Stimulated activated naive B cell treated with anti-CD40 and anti-IgM and Interleukin-4, amounts not matched to agents 10 μg/mL and 1 μg/mL and 100 μg/mL, for 72 hours (primary cell): ENCODE results near the gene ARHGAP30.

ENCODE experiments used
- ATAC-seq, 2 donors: fragments of 150-1000 bp; cut with Tn5 transposase; replicated peaks; 2 replicates each; pipeline ENCODE4 v1.10.0; 2021; ENCODE audit warnings: moderate library complexity in 1 of 2
- DNase-seq: peaks from one replicate; pipeline ENCODE4 v3.0.0; 2021
- H3K27ac Mint-ChIP-seq: one replicate; pipeline ENCODE4 v1.8.0; 2022; ENCODE audit warnings: mild to moderate bottlenecking, mixed read lengths
- H3K27me3 Mint-ChIP-seq, 2 donors: one replicate each; pipeline ENCODE4 v1.8.0; 2022; ENCODE audit warnings: mixed read lengths in 2 of 2
- H3K36me3 Mint-ChIP-seq, 2 donors: one replicate each; pipeline ENCODE4 v1.8.0; 2022; ENCODE audit warnings: mixed read lengths in 2 of 2, mild to moderate bottlenecking in 1 of 2
- H3K4me1 Mint-ChIP-seq, 2 donors: one replicate each; pipeline ENCODE4 v1.8.0; 2022; ENCODE audit warnings: mixed read lengths in 2 of 2, mild to moderate bottlenecking in 1 of 2
- H3K4me3 Mint-ChIP-seq, 2 donors: one replicate each; pipeline ENCODE4 v1.8.0; 2022; ENCODE audit warnings: mild to moderate bottlenecking in 2 of 2, mixed read lengths in 2 of 2, moderate library complexity in 1 of 2
- H3K9me3 Mint-ChIP-seq, 2 donors: one replicate each; pipeline ENCODE4 v1.8.0; 2022; ENCODE audit warnings: mixed read lengths in 2 of 2, mild to moderate bottlenecking in 1 of 2

Gene ARHGAP30

DNA sequence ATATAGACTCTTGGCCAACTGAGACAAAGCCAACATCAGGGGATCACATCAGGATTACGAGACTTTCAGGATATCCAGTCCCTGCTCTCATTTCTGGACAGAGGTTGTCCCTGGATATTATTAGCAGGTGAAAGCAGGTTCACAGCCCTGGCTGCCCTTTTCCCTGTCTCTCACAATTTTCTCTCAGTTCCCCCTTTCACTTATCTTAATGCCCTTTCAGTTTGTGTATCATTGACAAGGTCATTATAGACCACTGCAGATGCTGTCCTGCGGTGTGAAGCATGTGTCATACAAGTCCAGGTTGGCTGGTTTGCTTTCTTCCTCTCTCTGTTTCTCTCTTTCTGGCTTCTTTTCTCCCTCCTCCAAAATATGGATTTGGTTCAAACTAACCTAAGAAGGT is 26.3 kb upstream of the ARHGAP30 start:
- Mint-ChIP-seq H3K9me3 (no peaks in the 10 kb centered on the region), H3K27me3 (no peaks in the 10 kb centered on the region), H3K4me3 (peak overlapping the region; percentile 36 to 63), H3K4me1 (peaks cover 52 to 68% of the 10 kb centered on the region in 2 donors), H3K36me3 (peaks cover 4 to 17% of the 10 kb centered on the region in 2 donors), H3K27ac (peak overlapping the region; percentile 89)
- ATAC-seq (peak; percentile 76 to 79), DNase-seq (peak; percentile 40)

- Mint-ChIP-seq H3K27me3 (no peaks in the 10 kb centered on the region), H3K9me3 (no peaks in the 10 kb centered on the region), H3K36me3 (peaks cover 4 to 17% of the 10 kb centered on the region in 2 donors), H3K27ac (no peak overlapping the region), H3K4me1 (peaks cover 50 to 62% of the 10 kb centered on the region in 2 donors), H3K4me3 (no peak overlapping the region)
- DNase-seq (no peak), ATAC-seq (no peak)
Measured at GRCh38 chr1:161095230-161095629, 25.5 kb upstream of the ARHGAP30 start.

DNA sequence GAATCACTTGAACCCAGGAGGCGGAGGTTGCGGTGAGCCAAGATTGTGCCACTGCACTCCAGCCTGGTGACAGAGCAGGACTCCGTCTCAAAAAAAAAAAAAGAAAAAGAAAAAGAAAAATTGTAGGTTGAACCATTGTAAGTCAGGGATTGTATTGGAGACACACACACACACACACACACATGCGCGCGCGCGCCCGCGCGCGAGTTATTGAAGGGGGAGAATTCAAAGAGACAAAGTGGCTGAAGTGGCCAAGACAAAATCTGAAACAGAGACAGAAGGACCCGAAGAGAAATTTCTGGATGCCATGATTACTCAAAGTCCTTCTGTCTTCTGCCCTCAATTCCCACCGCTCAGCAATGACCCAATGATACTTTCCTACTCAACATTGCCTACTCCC is 24.8 kb upstream of the ARHGAP30 start:
- ATAC-seq (no peak), DNase-seq (no peak)
- H3K4me1 Mint-ChIP-seq = peaks cover 47 to 58% of the 10 kb centered on the region in 2 donors
- no peaks in the 10 kb centered on the region for H3K27me3 Mint-ChIP-seq
- H3K36me3 Mint-ChIP-seq = peaks cover 4 to 10% of the 10 kb centered on the region in 2 donors
- H3K27ac Mint-ChIP-seq = no peak overlapping the region
- H3K4me3 Mint-ChIP-seq = no peak overlapping the region
- no peaks in the 10 kb centered on the region for H3K9me3 Mint-ChIP-seq

DNA sequence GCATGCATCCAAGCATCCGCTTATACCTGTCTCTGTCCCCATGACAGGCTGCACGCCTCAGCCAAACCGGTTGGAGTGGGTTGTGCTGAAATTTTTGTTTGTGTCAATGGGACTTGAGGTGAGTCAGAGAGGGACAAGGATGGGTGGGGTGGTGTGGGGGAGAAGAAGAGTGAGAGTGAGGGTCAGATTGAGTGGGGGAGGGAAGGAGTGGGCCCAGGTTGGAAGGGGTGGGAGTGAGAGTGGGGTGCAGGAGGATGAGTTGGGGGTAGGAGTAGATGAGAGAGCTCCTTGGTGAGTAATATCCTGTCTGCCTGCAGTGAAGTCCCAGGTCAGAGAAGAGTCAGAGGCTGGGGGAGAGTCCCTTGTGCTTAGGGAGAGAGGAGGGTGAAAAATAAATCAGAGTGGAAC is 22.9 kb upstream of the ARHGAP30 start:
- Mint-ChIP-seq H3K27me3 (peaks cover 0 to 2% of the 10 kb centered on the region in 2 donors), H3K4me3 (no peak overlapping the region), H3K36me3 (peaks cover 0 to 2% of the 10 kb centered on the region in 2 donors), H3K4me1 (peaks cover 36 to 42% of the 10 kb centered on the region in 2 donors), H3K9me3 (no peaks in the 10 kb centered on the region), H3K27ac (no peak overlapping the region)
- ATAC-seq = peak in 1 of 2 donors; percentile 44
- DNase-seq = no peak

DNA sequence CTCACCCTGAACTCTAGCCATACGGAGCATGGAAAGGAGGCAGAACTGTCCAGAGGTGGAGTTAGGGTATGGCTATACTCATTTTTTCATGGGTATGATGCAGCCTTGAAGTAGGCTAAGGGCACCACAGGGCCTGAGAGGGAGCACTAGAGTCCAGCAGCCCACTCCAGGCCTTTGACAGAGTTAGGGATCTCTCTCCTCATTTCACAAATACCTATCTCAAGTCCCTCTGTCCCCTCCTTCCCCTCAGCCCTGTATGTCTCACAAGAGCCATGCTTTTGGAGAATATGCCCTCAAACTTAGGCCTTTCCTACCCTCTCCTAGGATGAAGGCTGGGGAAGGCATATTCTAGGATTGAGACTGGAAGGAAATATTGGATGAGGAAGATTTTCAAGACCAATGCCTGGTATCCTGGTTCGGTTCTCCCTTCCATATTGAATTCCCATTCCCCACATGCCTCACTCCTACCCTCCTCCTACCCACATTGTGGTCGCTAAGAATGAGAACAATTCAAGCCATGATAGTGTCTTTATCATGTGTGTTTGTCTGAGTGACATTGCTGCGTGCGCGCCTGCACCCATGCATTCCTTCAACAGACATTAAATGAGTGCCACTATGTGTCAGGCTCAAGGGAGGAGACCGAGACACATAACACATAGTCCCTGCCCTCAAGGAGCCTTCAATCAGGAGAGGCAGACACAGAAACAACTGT is 22.3 kb upstream of the ARHGAP30 start:
- no peak overlapping the region for H3K27ac Mint-ChIP-seq
- DNase-seq (no peak), ATAC-seq (no peak)
- H3K27me3 Mint-ChIP-seq = peaks cover 0 to 6% of the 10 kb centered on the region in 2 donors
- H3K4me1 Mint-ChIP-seq = peaks cover 29 to 36% of the 10 kb centered on the region in 2 donors
- H3K9me3 Mint-ChIP-seq = no peaks in the 10 kb centered on the region
- H3K4me3 Mint-ChIP-seq = no peak overlapping the region
- H3K36me3 Mint-ChIP-seq = no peaks in the 10 kb centered on the region

DNA sequence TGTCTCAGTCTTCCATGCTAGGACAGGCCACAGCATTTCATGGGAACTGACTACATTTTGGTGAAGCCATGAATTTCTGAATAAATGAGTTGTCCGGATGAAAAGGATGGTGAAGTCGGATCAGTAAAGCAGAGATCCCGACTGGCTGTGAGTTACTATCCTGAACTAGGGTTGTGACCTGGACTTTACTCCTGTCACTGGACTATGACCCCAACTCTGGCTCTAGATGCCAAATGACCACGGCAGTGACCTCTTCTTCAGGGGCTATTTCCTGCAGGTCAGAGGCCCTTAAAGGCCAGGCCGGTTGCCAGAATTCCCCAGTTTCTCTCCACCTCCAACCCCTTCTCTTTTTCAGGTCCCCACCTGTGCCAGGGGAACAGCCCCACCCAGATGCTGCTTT is 21.4 kb upstream of the ARHGAP30 start:
- DNase-seq = no peak
- Mint-ChIP-seq H3K9me3 (no peaks in the 10 kb centered on the region), H3K36me3 (no peaks in the 10 kb centered on the region), H3K4me1 (peaks cover 22 to 27% of the 10 kb centered on the region in 2 donors), H3K27me3 (peaks cover 0 to 8% of the 10 kb centered on the region in 2 donors), H3K4me3 (no peak overlapping the region), H3K27ac (no peak overlapping the region)
- no peak for ATAC-seq

- H3K4me1 Mint-ChIP-seq = peaks cover 18 to 22% of the 10 kb centered on the region in 2 donors
- no peak for ATAC-seq
- no peak overlapping the region for H3K27ac Mint-ChIP-seq
- H3K4me3 Mint-ChIP-seq = no peak overlapping the region
- no peak for DNase-seq
- H3K36me3 Mint-ChIP-seq = no peaks in the 10 kb centered on the region
- peaks cover 0 to 13% of the 10 kb centered on the region in 2 donors for H3K27me3 Mint-ChIP-seq
- H3K9me3 Mint-ChIP-seq = no peaks in the 10 kb centered on the region
Measured at GRCh38 chr1:161090617-161091016, 20.9 kb upstream of the ARHGAP30 start.

GRCh38 chr1:161089938-161090337 is 20.2 kb upstream of the ARHGAP30 start:
- DNase-seq (no peak), ATAC-seq (no peak)
- no peaks in the 10 kb centered on the region for H3K36me3 Mint-ChIP-seq
- H3K4me1 Mint-ChIP-seq = peaks cover 14 to 16% of the 10 kb centered on the region in 2 donors
- peaks cover 0 to 13% of the 10 kb centered on the region in 2 donors for H3K27me3 Mint-ChIP-seq
- no peak overlapping the region for H3K27ac Mint-ChIP-seq
- no peaks in the 10 kb centered on the region for H3K9me3 Mint-ChIP-seq
- H3K4me3 Mint-ChIP-seq = no peak overlapping the region

DNA sequence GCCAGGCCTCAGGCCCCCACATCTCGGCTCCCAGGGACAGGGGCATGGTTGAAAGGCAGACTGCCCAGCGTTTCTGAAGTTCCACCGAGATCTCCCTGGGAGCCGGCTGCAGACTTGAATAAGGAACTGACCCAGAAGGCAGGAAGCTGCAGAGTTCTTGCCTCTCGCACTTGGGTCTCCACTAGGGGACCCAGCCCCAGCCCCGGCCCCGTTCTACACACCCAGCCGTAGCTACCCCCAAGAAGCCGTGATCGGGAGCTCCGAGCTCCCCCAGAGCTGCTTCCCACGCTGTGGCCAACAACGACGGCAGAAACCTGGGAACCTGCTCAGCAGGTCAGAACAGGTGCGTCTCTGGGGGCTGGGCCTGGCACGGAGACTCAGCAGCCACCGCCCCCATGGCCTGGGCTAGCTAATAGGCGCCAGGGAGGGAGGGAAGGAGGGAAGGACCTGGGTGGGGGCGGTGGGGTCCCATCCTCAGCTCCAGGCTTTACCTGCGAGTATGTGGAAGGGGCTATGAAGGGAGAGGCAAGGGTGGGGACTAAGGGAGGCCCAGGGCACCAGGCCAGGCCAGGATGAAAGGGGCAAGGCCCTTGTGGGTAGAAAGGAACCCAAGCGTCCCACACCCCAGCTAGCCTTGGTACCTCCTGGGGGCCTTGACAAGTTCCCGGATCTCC is 19.7 kb upstream of the ARHGAP30 start, which contains the start of gene NECTIN4:
TSS of gene NECTIN4 (minus strand) at position 308 of the 674 bp plus-strand sequence. CDS start at position 46, 262 bp downstream.
- DNase-seq (no peak), ATAC-seq (no peak)
- H3K36me3 Mint-ChIP-seq = no peaks in the 10 kb centered on the region
- H3K4me3 Mint-ChIP-seq = no peak within 1 kb of the TSS
- H3K9me3 Mint-ChIP-seq = no peaks in the 10 kb centered on the region
- no peak within 1 kb of the TSS for H3K27ac Mint-ChIP-seq
- peaks cover 0 to 13% of the 10 kb centered on the region in 2 donors for H3K27me3 Mint-ChIP-seq
- H3K4me1 Mint-ChIP-seq = peaks cover 10% of the 10 kb centered on the region in 2 donors

GRCh38 chr1:161088587-161089110 is 19.0 kb upstream of the ARHGAP30 start:
- H3K27ac Mint-ChIP-seq = no peak overlapping the region
- H3K4me1 Mint-ChIP-seq = peaks cover 9 to 10% of the 10 kb centered on the region in 2 donors
- no peak overlapping the region for H3K4me3 Mint-ChIP-seq
- no peak for DNase-seq
- H3K9me3 Mint-ChIP-seq = no peaks in the 10 kb centered on the region
- H3K36me3 Mint-ChIP-seq = no peaks in the 10 kb centered on the region
- no peak for ATAC-seq
- H3K27me3 Mint-ChIP-seq = peaks cover 0 to 13% of the 10 kb centered on the region in 2 donors

- Mint-ChIP-seq H3K9me3 (no peaks in the 10 kb centered on the region), H3K4me3 (no peak overlapping the region), H3K27me3 (peaks cover 0 to 14% of the 10 kb centered on the region in 2 donors), H3K36me3 (no peaks in the 10 kb centered on the region), H3K27ac (no peak overlapping the region), H3K4me1 (no peaks in the 10 kb centered on the region)
- ATAC-seq (no peak), DNase-seq (no peak)
Measured at GRCh38 chr1:161086457-161086856, 16.8 kb upstream of the ARHGAP30 start.

- Mint-ChIP-seq H3K9me3 (no peaks in the 10 kb centered on the region), H3K36me3 (no peaks in the 10 kb centered on the region), H3K4me1 (no peaks in the 10 kb centered on the region), H3K27me3 (peaks cover 4 to 20% of the 10 kb centered on the region in 2 donors), H3K4me3 (no peak overlapping the region), H3K27ac (no peak overlapping the region)
- DNase-seq (no peak), ATAC-seq (no peak)
Measured at GRCh38 chr1:161085165-161085564, 15.5 kb upstream of the ARHGAP30 start.

GRCh38 chr1:161084597-161084988 is 14.9 kb upstream of the ARHGAP30 start:
- Mint-ChIP-seq H3K4me1 (no peaks in the 10 kb centered on the region), H3K4me3 (no peak overlapping the region), H3K27ac (no peak overlapping the region), H3K36me3 (no peaks in the 10 kb centered on the region), H3K27me3 (peaks cover 4 to 20% of the 10 kb centered on the region in 2 donors), H3K9me3 (no peaks in the 10 kb centered on the region)
- no peak for DNase-seq
- ATAC-seq = no peak

DNA sequence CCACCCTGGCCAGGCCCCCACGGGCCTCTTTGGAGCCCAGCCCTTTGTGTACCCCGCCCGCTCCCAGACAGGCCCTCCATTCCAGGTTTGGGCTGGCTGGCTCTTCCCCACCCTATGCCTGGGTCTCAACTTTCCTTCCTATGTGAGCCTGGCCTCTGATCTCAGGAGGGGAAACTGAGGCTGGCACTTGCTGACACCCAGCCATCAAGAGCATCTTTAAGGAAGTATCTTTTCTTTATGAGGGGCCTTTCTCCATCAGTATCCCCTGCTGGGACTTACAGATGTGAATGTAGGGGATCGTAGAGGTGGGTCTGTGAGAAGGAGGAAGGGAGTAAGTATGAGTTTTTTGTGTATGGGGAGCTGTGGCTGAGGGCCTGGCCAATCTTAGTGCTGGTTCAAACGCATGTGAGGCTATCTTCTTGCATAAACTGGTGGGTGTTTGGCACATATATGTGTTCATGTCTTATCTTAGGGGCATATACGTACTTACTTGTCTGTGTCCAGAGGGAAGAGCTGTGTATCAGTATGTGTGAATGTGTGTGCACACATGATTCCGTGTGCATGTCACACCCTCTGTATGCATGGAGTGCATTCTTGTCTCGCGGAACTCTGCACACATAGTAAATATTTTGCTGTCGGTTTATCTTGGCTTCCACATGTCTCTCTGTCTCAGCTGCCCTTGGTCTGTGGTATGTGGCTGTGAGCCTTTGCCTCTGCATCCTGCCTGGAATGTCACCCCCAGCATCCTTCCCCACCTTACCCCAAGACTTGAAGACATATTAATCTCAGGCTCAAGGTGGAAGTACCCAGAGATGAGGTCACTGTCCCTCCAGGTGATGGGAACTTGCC is 14.3 kb upstream of the ARHGAP30 start:
- peaks cover 4 to 20% of the 10 kb centered on the region in 2 donors for H3K27me3 Mint-ChIP-seq
- H3K4me3 Mint-ChIP-seq = no peak overlapping the region
- H3K36me3 Mint-ChIP-seq = no peaks in the 10 kb centered on the region
- no peaks in the 10 kb centered on the region for H3K4me1 Mint-ChIP-seq
- H3K9me3 Mint-ChIP-seq = no peaks in the 10 kb centered on the region
- DNase-seq = no peak
- ATAC-seq = no peak
- H3K27ac Mint-ChIP-seq = no peak overlapping the region
